HCT116 (cell line): ENCODE results near the gene VAMP1. TPM values are rescaled to one million over a fixed set of nuclear protein-coding genes. Genes with fewer than 3 reads are reported as not detected.

Experiments
- ATAC-seq: fragments of 200-7000 bp; cut with Tn5 transposase; 2 replicates; pipeline ENCODE4 v1.9.1; 2020; ENCODE audit warnings: mild to moderate bottlenecking, moderate library complexity
- BruUV-seq: library from RNA; stranded (reverse); fragments of 400-500 nt; replicated peaks from 2 replicates; lab custom pipeline; 2021; lab: Mats Ljungman, UMichigan
- CTCF ChIA-PET: fragments of 300-600 bp; sonication (Branson Sonifier 250); formaldehyde crosslinking; loops from one replicate; lab custom pipeline; 2021; ENCODE audit warnings: antibody characterized with exemption; lab: Charles Lee
- POLR2A ChIA-PET: fragments of 300-600, 350-600 bp; sonication (Branson Sonifier 250); formaldehyde crosslinking; loops from one replicate; lab custom pipeline; 2021; ENCODE audit warnings: antibody characterized with exemption; lab: Charles Lee
- RAD21 ChIA-PET, 2 experiments: fragments of 300-600 bp; sonication (Branson Sonifier 250); formaldehyde crosslinking; loops; one replicate each; lab custom pipeline; 2023; ENCODE audit warnings: low total read pairs in 2 of 2; ENCODE audit not compliant: uncharacterized antibody in 2 of 2, unreplicated experiment in 2 of 2, low non-redundant PET in 1 of 2; lab: Charles Lee
- DNase-seq: peaks from one replicate; pipeline ENCODE4 v3.0.0-alpha.2; 2010; ENCODE audit warnings: low read depth, low spot score
- H2AFZ ChIP-seq: fragments of 200-600 bp; shearing (Covaris generic), sonication (generic); 2 replicates; pipeline ENCODE4 v1.6.1; 2017; ENCODE audit warnings: low read depth, mixed run types, mixed read lengths, antibody characterized with exemption, low read length; ENCODE audit not compliant: poor library complexity, severe bottlenecking
- H3K27ac ChIP-seq: 2 replicates; pipeline ENCODE4 v1.5.1; 2012; ENCODE audit warnings: low read depth, low read length
- H3K27me3 ChIP-seq: fragments of 200-600 bp; sonication (generic); 2 replicates; pipeline ENCODE4 v1.6.1; 2016; ENCODE audit warnings: mixed run types, low read length, mixed read lengths; ENCODE audit not compliant: insufficient read depth
- H3K36me3 ChIP-seq, 2 experiments: fragments of 200-500 bp in 1 of 2; fragments of 200-600 bp in 1 of 2; sonication (Bioruptor generic) in 1 of 2; sonication (generic) in 1 of 2; 2 replicates each; pipeline versions ENCODE4 v1.5.1 to v1.6.1; 2014 to 2016; ENCODE audit warnings: low read length in 2 of 2, inconsistent platforms in 1 of 2, mixed read lengths in 1 of 2, mixed run types in 1 of 2; ENCODE audit not compliant: insufficient read depth in 2 of 2, control insufficient read depth in 1 of 2
- H3K4me1 ChIP-seq, 2 experiments: fragments of 200-600 bp in 1 of 2; sonication (generic) in 1 of 2; 2 replicates each; pipeline versions ENCODE4 v1.5.1 to v1.6.1; 2012 to 2017; ENCODE audit warnings: low read length in 2 of 2, inconsistent platforms in 1 of 2, mild to moderate bottlenecking in 1 of 2, mixed read lengths in 1 of 2, mixed run types in 1 of 2, moderate library complexity in 1 of 2; ENCODE audit not compliant: insufficient read depth in 2 of 2, control insufficient read depth in 1 of 2
- H3K4me2 ChIP-seq: fragments of 200-600 bp; sonication (generic); 2 replicates; pipeline ENCODE4 v1.6.1; 2017; ENCODE audit warnings: mixed run types, low read length, mixed read lengths
- H3K4me3 ChIP-seq, 2 experiments: fragments of 200-600 bp in 1 of 2; sonication (generic) in 1 of 2; replicated peaks in 1 of 2; 2 replicates each; pipeline ENCODE4 v1.5.1; 2011 to 2016; ENCODE audit warnings: low read length in 2 of 2, control low read depth in 1 of 2, low read depth in 1 of 2, mild to moderate bottlenecking in 1 of 2, mixed read lengths in 1 of 2, mixed run types in 1 of 2
- H3K79me2 ChIP-seq: fragments of 200-600 bp; sonication (generic); 2 replicates; pipeline ENCODE4 v1.6.1; 2017; ENCODE audit warnings: mild to moderate bottlenecking, mixed run types, low read length, moderate library complexity, mixed read lengths; ENCODE audit not compliant: insufficient read depth
- H3K9ac ChIP-seq: fragments of 200-600 bp; sonication (generic); 2 replicates; pipeline ENCODE4 v1.6.1; 2016; ENCODE audit warnings: low read length, mixed read lengths
- H3K9me2 ChIP-seq: fragments of 200-600 bp; sonication (generic), shearing (Covaris generic); 2 replicates; pipeline ENCODE4 v1.6.1; 2017; ENCODE audit warnings: mixed run types, mild to moderate bottlenecking, moderate library complexity; ENCODE audit not compliant: insufficient read depth
- H3K9me3 ChIP-seq, 2 experiments: fragments of 200-500 bp in 1 of 2; fragments of 200-600 bp in 1 of 2; sonication (Bioruptor generic) in 1 of 2; sonication (generic) in 1 of 2; 2 replicates each; pipeline ENCODE4 v1.6.1; 2014 to 2017; ENCODE audit warnings: low read length in 2 of 2, mixed read lengths in 2 of 2, inconsistent platforms in 1 of 2, low read depth in 1 of 2, mild to moderate bottlenecking in 1 of 2, mixed run types in 1 of 2, moderate library complexity in 1 of 2; ENCODE audit not compliant: control insufficient read depth in 1 of 2, insufficient read depth in 1 of 2
- H4K20me1 ChIP-seq: fragments of 200-600 bp; sonication (generic), shearing (Covaris generic); 2 replicates; pipeline ENCODE4 v1.6.1; 2017; ENCODE audit warnings: mixed run types, mild to moderate bottlenecking, moderate library complexity; ENCODE audit not compliant: insufficient read depth
- CBX3 ChIP-seq: IDR thresholded peaks from 2 replicates; pipeline ENCODE4 v1.6.1; 2012; ENCODE audit warnings: low read depth
- EGR1 ChIP-seq: IDR thresholded peaks from 2 replicates; pipeline ENCODE4 v1.6.1; 2012; ENCODE audit warnings: low read depth
- ELF1 ChIP-seq: IDR thresholded peaks from 2 replicates; pipeline ENCODE4 v1.6.1; 2012; ENCODE audit warnings: low read depth, borderline replicate concordance
- EZH2phosphoT487 ChIP-seq: fragments of 200-600 bp; IDR thresholded peaks from 2 replicates; pipeline ENCODE4 v1.6.1; 2018; ENCODE audit warnings: antibody characterized with exemption, borderline replicate concordance
- FOSL1 ChIP-seq: IDR thresholded peaks from 2 replicates; pipeline ENCODE4 v1.6.1; 2012; ENCODE audit warnings: low read depth
- JUND ChIP-seq: IDR thresholded peaks from 2 replicates; pipeline ENCODE4 v1.6.1; 2012
- MAX ChIP-seq: IDR thresholded peaks from 2 replicates; pipeline ENCODE4 v1.6.1; 2012
- RAD21 ChIP-seq: IDR thresholded peaks from 2 replicates; pipeline ENCODE4 v1.6.1; 2012; ENCODE audit warnings: low read depth, mild to moderate bottlenecking
- REST ChIP-seq: IDR thresholded peaks from 2 replicates; pipeline ENCODE4 v1.6.1; 2012; ENCODE audit warnings: low read depth
- SRF ChIP-seq: IDR thresholded peaks from 2 replicates; pipeline ENCODE4 v1.6.1; 2012; ENCODE audit warnings: low read depth
- TCF7L2 ChIP-seq: IDR thresholded peaks from 2 replicates; pipeline ENCODE4 v1.7.0; 2011; ENCODE audit warnings: borderline replicate concordance, inconsistent platforms; ENCODE audit not compliant: insufficient read depth, insufficient read length; ENCODE audit errors: extremely low read depth
- YY1 ChIP-seq: IDR thresholded peaks from 2 replicates; pipeline ENCODE4 v1.6.1; 2011; ENCODE audit warnings: low read length, low read depth, moderate library complexity, mild to moderate bottlenecking; ENCODE audit not compliant: insufficient replicate concordance; ENCODE audit errors: extremely low read depth
- ZFX ChIP-seq: fragments of 450-650 bp; IDR thresholded peaks from 2 replicates; pipeline ENCODE4 v1.6.1; 2017
- ZNF274 ChIP-seq: fragments of 200-500 bp; sonication (Bioruptor generic); IDR thresholded peaks from 2 replicates; pipeline ENCODE4 v1.6.1; 2014; ENCODE audit warnings: mild to moderate bottlenecking, low read depth, low read length, inconsistent platforms
- intact Hi-C: fragments of 100-400 bp; cut with micrococcal nuclease; formaldehyde crosslinking; loops from 2 replicates; pipeline ENCODE4 v1.10.0; 2022
- total RNA-seq: library from RNA; stranded (reverse); gene quantifications from one replicate; pipeline ENCODE4 v1.2.1, GENCODE V29; 2021; ENCODE audit not compliant: unreplicated experiment
- TF ChIP-seq, protein P1 (sequence below): IDR thresholded peaks from 2 replicates; pipeline ENCODE4 v1.6.1; 2011; ENCODE audit warnings: mild to moderate bottlenecking, low read length, moderate library complexity; ENCODE audit not compliant: insufficient replicate concordance; ENCODE audit errors: extremely low read depth
- TF ChIP-seq, protein P2 (sequence below), 3 experiments: fragments of 200-600 bp in 1 of 3; sonication (generic) in 1 of 3; IDR thresholded peaks in 2 of 3; conservative IDR thresholded peaks in 1 of 3; 2 replicates each; pipeline ENCODE4 v1.5.1; 2012 to 2017; ENCODE audit warnings: low read depth in 2 of 3, low read length in 2 of 3, antibody characterized with exemption in 1 of 3, borderline replicate concordance in 1 of 3, control low read depth in 1 of 3, mild to moderate bottlenecking in 1 of 3, mixed read lengths in 1 of 3, mixed run types in 1 of 3, moderate library complexity in 1 of 3; ENCODE audit not compliant: insufficient read depth in 1 of 3

The VAMP1 gene
- total RNA-seq, 1 experiment from 2014 or later: 12.1 TPM

GRCh38 chr12:6460751-6461371, 9.6 kb downstream of the VAMP1 start (continued):
- TF ChIP-seq, protein P1, sequence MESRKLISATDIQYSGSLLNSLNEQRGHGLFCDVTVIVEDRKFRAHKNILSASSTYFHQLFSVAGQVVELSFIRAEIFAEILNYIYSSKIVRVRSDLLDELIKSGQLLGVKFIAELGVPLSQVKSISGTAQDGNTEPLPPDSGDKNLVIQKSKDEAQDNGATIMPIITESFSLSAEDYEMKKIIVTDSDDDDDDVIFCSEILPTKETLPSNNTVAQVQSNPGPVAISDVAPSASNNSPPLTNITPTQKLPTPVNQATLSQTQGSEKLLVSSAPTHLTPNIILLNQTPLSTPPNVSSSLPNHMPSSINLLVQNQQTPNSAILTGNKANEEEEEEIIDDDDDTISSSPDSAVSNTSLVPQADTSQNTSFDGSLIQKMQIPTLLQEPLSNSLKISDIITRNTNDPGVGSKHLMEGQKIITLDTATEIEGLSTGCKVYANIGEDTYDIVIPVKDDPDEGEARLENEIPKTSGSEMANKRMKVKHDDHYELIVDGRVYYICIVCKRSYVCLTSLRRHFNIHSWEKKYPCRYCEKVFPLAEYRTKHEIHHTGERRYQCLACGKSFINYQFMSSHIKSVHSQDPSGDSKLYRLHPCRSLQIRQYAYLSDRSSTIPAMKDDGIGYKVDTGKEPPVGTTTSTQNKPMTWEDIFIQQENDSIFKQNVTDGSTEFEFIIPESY: no peak
- TF ChIP-seq JUND: no peak
- TF ChIP-seq EGR1: no peak
- TF ChIP-seq TCF7L2: no peak
- TF ChIP-seq YY1: no peak
- no peak for TF ChIP-seq ZFX
- no peak for TF ChIP-seq ELF1
- TF ChIP-seq RAD21: no peak
- no peak for TF ChIP-seq CBX3
- no peak for TF ChIP-seq SRF
- TF ChIP-seq EZH2phosphoT487: no peak
- TF ChIP-seq FOSL1: no peak
- no peak for TF ChIP-seq MAX

- POLR2A ChIA-PET: interaction anchor here (1.2 to 3.7 kb wide), 2 partner anchors 12 to 76 kb away, joined by 6 to 18 read pairs; partner anchors contain the start of genes GAPDH and VAMP1
- H3K36me3 ChIP-seq: peaks cover 4 to 17% of the 10 kb centered on the region in 2 experiments; a peak in 3 of 4 replicates
- TF ChIP-seq EGR1 (no peak), ZNF274 (no peak), EZH2phosphoT487 (no peak), FOSL1 (no peak), SRF (no peak), JUND (no peak), REST (no peak)
- TF ChIP-seq, protein P2, sequence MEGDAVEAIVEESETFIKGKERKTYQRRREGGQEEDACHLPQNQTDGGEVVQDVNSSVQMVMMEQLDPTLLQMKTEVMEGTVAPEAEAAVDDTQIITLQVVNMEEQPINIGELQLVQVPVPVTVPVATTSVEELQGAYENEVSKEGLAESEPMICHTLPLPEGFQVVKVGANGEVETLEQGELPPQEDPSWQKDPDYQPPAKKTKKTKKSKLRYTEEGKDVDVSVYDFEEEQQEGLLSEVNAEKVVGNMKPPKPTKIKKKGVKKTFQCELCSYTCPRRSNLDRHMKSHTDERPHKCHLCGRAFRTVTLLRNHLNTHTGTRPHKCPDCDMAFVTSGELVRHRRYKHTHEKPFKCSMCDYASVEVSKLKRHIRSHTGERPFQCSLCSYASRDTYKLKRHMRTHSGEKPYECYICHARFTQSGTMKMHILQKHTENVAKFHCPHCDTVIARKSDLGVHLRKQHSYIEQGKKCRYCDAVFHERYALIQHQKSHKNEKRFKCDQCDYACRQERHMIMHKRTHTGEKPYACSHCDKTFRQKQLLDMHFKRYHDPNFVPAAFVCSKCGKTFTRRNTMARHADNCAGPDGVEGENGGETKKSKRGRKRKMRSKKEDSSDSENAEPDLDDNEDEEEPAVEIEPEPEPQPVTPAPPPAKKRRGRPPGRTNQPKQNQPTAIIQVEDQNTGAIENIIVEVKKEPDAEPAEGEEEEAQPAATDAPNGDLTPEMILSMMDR (IDR thresholded peaks at IDR 0.05 in 2 of 3, conservative IDR thresholded peaks at IDR 0.05 in 1 of 3; ENCODE audit: borderline replicate concordance in 1 of 3, insufficient read depth in 1 of 3, low read depth in 2 of 3, low read length in 2 of 3): no peak
- TF ChIP-seq, all 23 proteins: peak for 0
- Histone ChIP-seq H2AFZ (no peak overlapping the region), H3K27me3 (no peaks in the 10 kb centered on the region), H3K4me1 (no peaks in the 10 kb centered on the region), H3K4me2 (no peak overlapping the region), H3K9me3 (no peaks in the 10 kb centered on the region), H3K9me2 (no peaks in the 10 kb centered on the region), H3K4me3 (no peak overlapping the region), H4K20me1 (no peaks in the 10 kb centered on the region), H3K9ac (no peak overlapping the region), H3K27ac (no peak overlapping the region), H3K79me2 (no peaks in the 10 kb centered on the region)
- no peak for DNase-seq
- CTCF ChIA-PET: interaction anchor here (0.8 kb wide), 1 partner anchor 35 kb away, joined by 3 read pairs; no protein-coding TSS in a partner anchor
- RAD21 ChIA-PET: no interaction called here
- no TSS peak for BruUV-seq
- ATAC-seq: no peak
- intact Hi-C loops: no loop called here
Measured at GRCh38 chr12:6459004-6459337, 11.5 kb downstream of the VAMP1 start.
